GM12874 (cell line): Measurements from ENCODE around the gene UTS2R.

ENCODE experiments used
- CTCF ChIP-seq: IDR thresholded peaks from 2 replicates; pipeline ENCODE4 v1.5.1; 2011; ENCODE audit warnings: low read depth, mild to moderate bottlenecking, control low read depth, low read length, moderate library complexity; ENCODE audit not compliant: insufficient read depth

UTS2R gene

GRCh38 chr17:82412535-82413520 is 41.3 kb downstream of the UTS2R start:
- TF ChIP-seq CTCF = no peak

GRCh38 chr17:82414548-82415281 is 43.1 kb downstream of the UTS2R start:
- TF ChIP-seq CTCF = peak; percentile 65

DNA sequence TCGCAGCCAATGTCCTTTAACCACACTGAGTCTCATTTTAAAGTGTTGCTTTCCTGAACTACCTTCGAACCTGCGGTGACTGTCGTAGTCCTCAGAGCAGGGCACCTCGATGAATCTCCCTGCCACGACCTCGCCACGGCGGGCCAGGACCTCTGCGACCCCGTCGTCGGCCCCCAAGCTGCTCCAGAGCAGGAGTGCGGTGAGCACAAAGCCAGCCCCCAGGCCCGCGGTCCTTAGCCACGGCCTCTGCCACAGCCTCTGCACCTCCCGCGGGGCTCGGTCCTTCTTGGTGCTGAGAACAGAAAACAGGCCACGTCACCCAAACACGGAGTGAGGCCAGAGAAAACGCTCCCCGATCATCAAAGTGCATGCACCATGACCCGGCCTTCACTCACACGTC is 43.8 kb downstream of the UTS2R start:
- no peak for TF ChIP-seq CTCF

DNA sequence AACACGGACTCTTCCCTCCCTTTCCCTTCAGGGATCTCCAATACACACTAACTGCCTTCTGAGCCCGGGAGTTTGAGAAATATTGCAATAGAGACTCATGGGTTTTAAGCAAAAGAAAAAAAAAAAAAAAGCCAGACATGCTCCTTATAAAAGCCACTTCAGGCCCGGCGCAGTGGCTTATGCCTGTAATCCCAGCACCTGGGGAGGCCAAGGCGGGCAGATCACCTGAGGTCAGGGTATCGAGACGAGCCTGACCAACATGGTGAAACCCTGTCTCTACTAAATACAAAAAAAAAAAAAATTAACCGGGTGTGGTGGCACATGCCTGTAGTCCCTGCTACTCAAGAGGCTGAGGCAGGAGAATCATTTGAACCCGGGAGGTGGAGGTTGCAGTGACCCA is 44.2 kb downstream of the UTS2R start:
- TF ChIP-seq CTCF = no peak

DNA sequence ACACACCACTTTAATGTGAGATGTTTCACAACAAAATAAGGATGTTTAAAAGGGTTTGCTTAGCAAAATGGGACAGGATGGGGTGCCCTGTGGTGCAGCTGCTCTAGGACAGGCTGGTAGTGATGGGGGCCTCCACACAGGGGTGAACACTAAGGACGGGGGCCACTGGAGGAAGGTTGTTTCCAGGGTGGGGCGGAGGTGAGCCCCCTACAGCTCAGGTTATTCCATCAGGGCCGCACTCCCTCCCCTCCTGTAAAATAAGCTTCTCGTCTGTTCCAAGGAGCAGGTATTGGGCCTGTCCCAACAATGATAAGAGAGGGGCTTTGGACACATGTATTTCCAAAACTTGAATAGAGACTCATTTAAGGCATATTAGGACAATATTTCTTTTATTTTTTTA is 44.7 kb downstream of the UTS2R start:
- TF ChIP-seq CTCF = no peak

DNA sequence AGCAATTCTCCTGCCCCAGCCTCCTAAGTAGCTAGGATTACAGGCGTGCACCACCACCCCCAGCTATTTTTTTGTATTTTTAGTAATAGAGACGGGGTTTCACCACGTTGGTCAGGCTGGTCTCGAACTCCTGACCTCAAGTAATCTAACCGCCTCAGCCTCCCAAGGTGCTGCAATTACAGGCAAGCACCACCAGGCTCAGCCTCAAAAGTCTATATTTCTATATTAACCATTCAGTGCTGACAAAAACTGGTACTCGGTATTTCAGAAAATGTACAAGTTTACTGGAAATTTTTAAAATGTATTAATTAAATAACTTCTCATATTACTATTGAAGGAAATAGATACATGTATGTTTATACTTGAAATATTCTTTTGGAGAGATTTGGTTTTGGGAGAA is 45.2 kb downstream of the UTS2R start:
- no peak for TF ChIP-seq CTCF
